ENCODE measurements around the gene USP12. TPM values are rescaled to one million over a fixed set of nuclear protein-coding genes. Genes with fewer than 3 reads are reported as not detected.
A peak's percentile ranks its signal among the peaks of the same experiment; 100 is the strongest.

The USP12 gene
- total RNA-seq, 1 donor from 2014 or later = 19.1 TPM

DNA sequence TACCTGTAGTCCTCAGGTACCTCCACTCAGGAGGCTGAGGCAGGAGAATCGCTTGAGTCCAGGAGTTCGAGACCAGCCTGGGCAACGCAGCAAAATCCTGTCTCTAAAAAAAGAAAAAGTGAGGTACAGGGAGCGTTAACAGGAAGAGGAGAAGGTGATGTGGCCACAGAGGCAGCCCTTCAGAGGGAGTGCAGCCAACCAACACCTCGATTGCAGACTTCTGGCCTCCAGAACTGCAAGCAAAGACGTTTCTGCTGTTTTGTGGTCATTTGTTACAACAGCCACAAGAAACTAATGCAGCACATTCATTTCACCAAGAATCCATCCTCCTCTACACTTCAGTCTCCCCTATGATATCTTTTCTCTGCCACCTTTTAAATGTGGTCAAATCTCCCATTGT is 145.2 kb downstream of the USP12 start:
- TF ChIP-seq, protein P1, sequence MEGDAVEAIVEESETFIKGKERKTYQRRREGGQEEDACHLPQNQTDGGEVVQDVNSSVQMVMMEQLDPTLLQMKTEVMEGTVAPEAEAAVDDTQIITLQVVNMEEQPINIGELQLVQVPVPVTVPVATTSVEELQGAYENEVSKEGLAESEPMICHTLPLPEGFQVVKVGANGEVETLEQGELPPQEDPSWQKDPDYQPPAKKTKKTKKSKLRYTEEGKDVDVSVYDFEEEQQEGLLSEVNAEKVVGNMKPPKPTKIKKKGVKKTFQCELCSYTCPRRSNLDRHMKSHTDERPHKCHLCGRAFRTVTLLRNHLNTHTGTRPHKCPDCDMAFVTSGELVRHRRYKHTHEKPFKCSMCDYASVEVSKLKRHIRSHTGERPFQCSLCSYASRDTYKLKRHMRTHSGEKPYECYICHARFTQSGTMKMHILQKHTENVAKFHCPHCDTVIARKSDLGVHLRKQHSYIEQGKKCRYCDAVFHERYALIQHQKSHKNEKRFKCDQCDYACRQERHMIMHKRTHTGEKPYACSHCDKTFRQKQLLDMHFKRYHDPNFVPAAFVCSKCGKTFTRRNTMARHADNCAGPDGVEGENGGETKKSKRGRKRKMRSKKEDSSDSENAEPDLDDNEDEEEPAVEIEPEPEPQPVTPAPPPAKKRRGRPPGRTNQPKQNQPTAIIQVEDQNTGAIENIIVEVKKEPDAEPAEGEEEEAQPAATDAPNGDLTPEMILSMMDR (conservative IDR thresholded peaks at IDR 0.05) = no peak
- Mint-ChIP-seq H3K9me3 (no peaks in the 10 kb centered on the region), H3K4me1 (ENCODE audit: unreplicated experiment) (no peaks in the 10 kb centered on the region)

DNA sequence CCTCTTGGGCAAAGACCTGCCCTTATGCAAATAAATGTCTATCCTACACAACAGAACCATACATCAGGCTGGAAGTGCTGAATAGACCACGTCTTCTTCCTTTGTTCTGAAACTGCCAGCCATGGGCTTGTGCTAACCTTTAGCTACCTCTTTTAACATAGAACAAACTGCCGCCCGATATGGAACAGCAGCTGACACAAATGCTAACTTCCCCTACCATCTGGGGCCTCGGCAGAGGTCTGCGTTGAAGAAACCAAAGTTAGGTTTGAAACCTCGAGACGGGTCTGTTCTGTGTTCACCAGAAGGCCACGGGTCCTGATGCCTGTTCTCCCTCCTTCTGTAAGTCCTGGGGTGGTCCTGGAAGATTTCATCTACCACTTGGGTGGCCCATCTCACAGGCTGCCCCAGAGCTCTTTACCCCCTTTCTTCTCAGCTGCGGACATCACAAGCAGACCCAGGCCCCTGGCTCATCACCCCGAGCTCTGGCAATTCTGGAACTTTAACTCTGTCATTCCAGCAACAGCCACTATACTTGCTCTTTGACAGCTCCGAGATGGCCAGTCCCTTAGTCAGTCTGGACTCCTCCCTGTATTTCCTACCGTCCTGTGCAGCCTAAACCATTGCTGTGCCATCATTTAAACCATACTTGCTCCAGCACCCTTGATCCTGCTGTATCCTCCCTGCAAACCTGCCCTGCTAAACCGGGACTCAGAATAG is 146.7 kb downstream of the USP12 start:
- Mint-ChIP-seq H3K9me3 (no peaks in the 10 kb centered on the region), H3K36me3 (no peaks in the 10 kb centered on the region), H3K27me3 (peaks cover 47% of the 10 kb centered on the region), H3K4me1 (ENCODE audit: unreplicated experiment) (no peaks in the 10 kb centered on the region), H3K4me3 (no peak overlapping the region), H3K27ac (no peak overlapping the region)
- DNase-seq (ENCODE audit: extremely low spot score, unreplicated experiment) = no peak
- TF ChIP-seq, protein P1 (conservative IDR thresholded peaks at IDR 0.05) = no peak

More for the DNA sequence above, 145.2 kb downstream of the USP12 start:
- no peaks in the 10 kb centered on the region for H3K36me3 Mint-ChIP-seq
- DNase-seq (ENCODE audit: extremely low spot score, unreplicated experiment) = no peak
- H3K27ac Mint-ChIP-seq = no peak overlapping the region
- peaks cover 47% of the 10 kb centered on the region for H3K27me3 Mint-ChIP-seq
- no peak overlapping the region for H3K4me3 Mint-ChIP-seq

DNA sequence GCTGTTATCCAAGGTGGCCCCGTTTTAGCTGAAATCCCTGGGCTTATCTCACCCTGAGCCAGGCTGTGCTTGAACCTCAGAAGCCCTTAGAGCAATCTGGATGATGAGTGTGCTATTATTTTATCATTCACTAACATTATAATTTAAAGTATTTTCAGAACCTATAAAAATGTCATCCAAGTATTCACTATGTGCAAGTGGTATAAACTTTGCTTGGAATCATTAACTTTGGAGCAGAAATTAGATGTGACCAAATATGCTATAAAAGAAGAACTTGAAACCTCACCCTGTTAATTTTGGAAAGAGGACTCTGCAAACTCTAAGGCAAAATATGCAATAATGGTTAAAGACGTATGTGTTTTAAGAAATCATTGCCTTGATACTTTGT is 147.5 kb downstream of the USP12 start:
- no peak for DNase-seq (ENCODE audit: extremely low spot score, unreplicated experiment)
- Mint-ChIP-seq H3K27ac (no peak overlapping the region), H3K4me3 (no peak overlapping the region), H3K27me3 (peaks cover 49% of the 10 kb centered on the region), H3K4me1 (ENCODE audit: unreplicated experiment) (peaks cover 4% of the 10 kb centered on the region), H3K9me3 (no peaks in the 10 kb centered on the region), H3K36me3 (no peaks in the 10 kb centered on the region)
- TF ChIP-seq, protein P1 (conservative IDR thresholded peaks at IDR 0.05) = no peak

DNA sequence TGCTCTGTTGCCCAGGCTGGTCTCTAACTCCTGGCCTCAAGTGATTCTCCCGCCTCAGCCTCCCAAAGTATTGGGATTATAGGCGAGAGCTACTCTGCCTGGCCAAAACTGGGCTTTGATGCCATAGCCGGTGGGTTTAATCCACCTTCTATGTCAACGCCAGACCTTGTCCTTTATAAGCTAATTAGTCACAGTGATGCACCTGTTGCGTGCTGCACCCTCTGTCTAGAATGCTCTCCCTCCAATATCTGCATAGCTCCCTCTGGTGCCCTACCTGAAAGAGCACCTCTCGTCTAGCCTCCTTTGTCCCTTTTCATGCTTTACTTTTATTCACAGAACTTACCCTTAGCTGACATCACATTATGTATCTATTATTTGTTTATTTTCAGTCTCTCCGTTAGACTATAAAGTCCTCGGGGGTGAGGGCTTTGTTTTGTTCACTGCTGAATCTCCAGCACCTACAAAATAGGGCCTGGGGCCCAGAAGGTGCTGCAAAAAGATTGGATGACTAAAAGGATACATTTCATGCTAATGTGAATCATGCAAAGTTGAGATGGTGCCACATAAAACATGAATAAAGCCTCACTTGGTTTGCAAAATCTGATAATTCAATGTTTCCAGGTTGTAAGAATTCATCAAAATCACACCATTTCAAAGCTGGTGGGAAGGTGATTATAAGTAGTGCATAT is 148.1 kb downstream of the USP12 start:
- no peak for DNase-seq (ENCODE audit: extremely low spot score, unreplicated experiment)

DNA sequence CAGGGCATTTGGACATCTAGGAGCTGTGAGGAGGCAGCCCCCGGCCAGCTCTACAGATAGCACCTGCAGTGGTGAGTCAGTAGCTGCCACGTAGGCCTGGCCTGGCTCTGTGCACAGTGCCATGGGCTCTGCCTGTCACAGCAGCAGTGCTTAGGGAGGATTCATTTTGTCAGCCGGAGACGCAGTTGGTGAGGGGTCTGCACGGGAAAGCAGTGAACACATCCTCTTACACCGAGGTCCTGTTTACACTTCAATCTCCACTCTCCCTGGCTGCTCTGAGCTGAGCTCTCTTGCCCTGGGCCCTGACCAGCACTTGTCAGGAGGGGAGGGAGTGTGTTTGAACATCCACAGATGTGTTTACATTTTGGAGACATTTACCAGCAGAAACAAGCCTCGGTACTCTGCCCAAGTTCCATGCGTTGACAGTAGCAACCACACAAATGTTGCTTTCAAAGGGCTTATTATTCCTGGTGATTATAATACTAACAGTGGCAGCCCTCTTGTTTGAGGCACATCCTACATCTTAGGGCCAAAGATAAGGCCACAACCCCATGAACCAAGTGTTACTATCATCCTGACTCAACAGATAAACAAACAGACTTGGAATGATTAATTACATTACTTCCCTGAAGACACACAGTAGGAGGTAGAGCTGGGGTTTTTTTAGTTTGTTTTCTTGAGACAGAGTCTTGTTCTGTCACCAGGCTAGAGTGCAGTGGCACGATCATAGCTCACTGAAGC is 148.9 kb downstream of the USP12 start:
- no peak for DNase-seq (ENCODE audit: extremely low spot score, unreplicated experiment)
- H3K9me3 Mint-ChIP-seq = no peaks in the 10 kb centered on the region
- no peak overlapping the region for H3K4me3 Mint-ChIP-seq
- H3K27ac Mint-ChIP-seq = peak overlapping the region; percentile 49
- no peaks in the 10 kb centered on the region for H3K36me3 Mint-ChIP-seq
- TF ChIP-seq, protein P1 (conservative IDR thresholded peaks at IDR 0.05) = no peak
- peaks cover 4% of the 10 kb centered on the region for H3K4me1 Mint-ChIP-seq (ENCODE audit: unreplicated experiment)
- peaks cover 41% of the 10 kb centered on the region for H3K27me3 Mint-ChIP-seq

More for the DNA sequence above, 148.1 kb downstream of the USP12 start:
- Mint-ChIP-seq H3K27me3 (peaks cover 44% of the 10 kb centered on the region), H3K36me3 (no peaks in the 10 kb centered on the region), H3K4me3 (no peak overlapping the region), H3K4me1 (ENCODE audit: unreplicated experiment) (peaks cover 4% of the 10 kb centered on the region), H3K27ac (no peak overlapping the region), H3K9me3 (no peaks in the 10 kb centered on the region)
- TF ChIP-seq, protein P1 (conservative IDR thresholded peaks at IDR 0.05) = no peak
